GM12892 (cell line): ENCODE data around the gene VSTM4.

Source experiments
- DNase-seq: peaks from one replicate; pipeline ENCODE4 v3.0.0; 2011; ENCODE audit not compliant: insufficient read length
- FAIRE-seq: peaks from 2 replicates; lab custom pipeline; 2011; peaks lifted over from hg19 to GRCh38; lab: Jason Lieb, UNC
- POLR2A ChIP-seq: IDR thresholded peaks from 2 replicates; pipeline ENCODE4 v1.6.1; 2011; ENCODE audit warnings: low read depth, low read length, control low read depth
- POLR2AphosphoS5 ChIP-seq: IDR thresholded peaks from 2 replicates; pipeline ENCODE4 v1.6.1; 2011; ENCODE audit warnings: low read depth, low read length, control low read depth
- TAF1 ChIP-seq: IDR thresholded peaks from 2 replicates; pipeline ENCODE4 v1.6.1; 2011; ENCODE audit warnings: low read depth, mild to moderate bottlenecking, control low read depth, low read length, borderline replicate concordance

VSTM4 gene

DNA sequence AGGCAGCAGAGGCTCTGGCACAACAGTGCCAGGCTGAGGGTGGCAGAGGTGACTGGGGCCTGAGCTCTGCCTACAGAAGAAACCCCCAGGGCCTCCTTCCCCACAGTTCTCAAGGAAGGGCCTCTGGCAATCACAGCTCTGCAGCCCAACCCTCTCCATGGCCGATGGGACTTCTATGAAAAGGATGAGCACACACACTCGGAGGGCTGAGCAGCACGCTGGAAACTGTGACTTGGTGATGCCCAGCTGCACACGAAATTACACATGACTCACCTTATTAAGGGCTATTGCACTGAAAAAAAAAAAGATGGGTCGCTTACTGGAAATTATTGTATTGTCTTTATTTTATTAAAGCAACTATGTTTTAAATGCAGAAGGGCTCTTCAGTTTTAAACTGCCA lies 132.7 kb downstream of the VSTM4 start:
- TF ChIP-seq POLR2A (no peak), POLR2AphosphoS5 (no peak), TAF1 (no peak)
- no peak for FAIRE-seq
- DNase-seq = no peak

GRCh38 chr10:48981310-48981907 lies 133.9 kb downstream of the VSTM4 start:
- DNase-seq (peak; percentile 42), FAIRE-seq (peak; percentile 61)
- no peak for TF ChIP-seq TAF1
- no peak for TF ChIP-seq POLR2A
- TF ChIP-seq POLR2AphosphoS5 = no peak

DNA sequence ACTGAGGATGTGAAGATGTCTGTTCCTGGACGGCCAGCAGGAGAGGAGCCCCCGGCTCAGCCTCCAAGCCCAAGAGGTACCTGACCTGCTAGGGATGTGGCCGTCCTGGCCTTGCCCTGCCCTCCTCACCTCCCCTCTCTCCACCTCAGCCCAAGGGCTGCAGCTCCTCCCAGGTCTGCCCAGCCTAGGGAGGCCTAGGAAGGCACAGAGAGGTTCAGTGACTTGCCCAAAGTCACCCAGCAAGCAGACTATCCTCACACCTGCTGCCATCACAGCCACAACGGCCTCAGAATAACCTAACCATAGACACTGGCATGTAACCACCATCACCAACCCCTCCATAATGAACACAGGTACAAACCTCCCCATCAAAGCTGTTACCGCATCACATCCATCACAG lies 137.0 kb downstream of the VSTM4 start:
- no peak for TF ChIP-seq POLR2A
- TF ChIP-seq POLR2AphosphoS5 = no peak
- TF ChIP-seq TAF1 = no peak

DNA sequence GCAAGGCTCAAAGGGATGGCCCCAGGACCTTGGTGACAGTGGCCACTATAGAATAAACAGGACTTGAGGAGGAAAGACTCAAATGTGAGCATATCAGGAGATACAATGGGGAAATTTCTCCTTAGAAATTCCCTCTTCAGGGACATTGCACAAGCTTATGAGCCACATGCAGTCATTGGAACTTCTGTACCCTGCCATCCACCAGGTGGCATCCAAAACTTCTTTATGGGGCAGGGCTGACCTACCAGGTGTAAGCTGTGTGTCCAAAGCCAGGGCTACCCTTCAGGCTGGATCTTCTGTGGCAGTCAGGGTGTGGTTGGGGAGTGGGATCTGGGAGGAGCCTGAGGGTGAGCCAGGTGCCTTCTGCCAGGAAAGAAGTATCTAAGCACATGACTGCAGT lies 139.1 kb downstream of the VSTM4 start:
- FAIRE-seq (no peak), DNase-seq (no peak)
- TF ChIP-seq TAF1 (no peak), POLR2AphosphoS5 (no peak), POLR2A (no peak)

More for the DNA sequence above, 137.0 kb downstream of the VSTM4 start:
- FAIRE-seq = no peak
- no peak for DNase-seq

GRCh38 chr10:48974510-48975156 lies 140.7 kb downstream of the VSTM4 start:
- no peak for TF ChIP-seq TAF1
- no peak for TF ChIP-seq POLR2A
- no peak for TF ChIP-seq POLR2AphosphoS5
- DNase-seq (no peak), FAIRE-seq (no peak)

- TF ChIP-seq POLR2A (no peak), POLR2AphosphoS5 (no peak), TAF1 (no peak)
- DNase-seq (no peak), FAIRE-seq (no peak)
These were observed 142.3 kb downstream of the VSTM4 start for GRCh38 chr10:48973065-48973464.

GRCh38 chr10:48970654-48971053 lies 144.7 kb downstream of the VSTM4 start:
- TF ChIP-seq POLR2A (no peak), POLR2AphosphoS5 (no peak), TAF1 (no peak)
- no peak for DNase-seq
- FAIRE-seq = no peak

GRCh38 chr10:48970046-48970445 lies 145.3 kb downstream of the VSTM4 start:
- FAIRE-seq = no peak
- TF ChIP-seq POLR2A (no peak), POLR2AphosphoS5 (no peak), TAF1 (no peak)
- DNase-seq = no peak

- FAIRE-seq (no peak), DNase-seq (no peak)
- TF ChIP-seq TAF1 (no peak), POLR2A (no peak), POLR2AphosphoS5 (no peak)
These were observed 147.3 kb downstream of the VSTM4 start for GRCh38 chr10:48968036-48968435.

DNA sequence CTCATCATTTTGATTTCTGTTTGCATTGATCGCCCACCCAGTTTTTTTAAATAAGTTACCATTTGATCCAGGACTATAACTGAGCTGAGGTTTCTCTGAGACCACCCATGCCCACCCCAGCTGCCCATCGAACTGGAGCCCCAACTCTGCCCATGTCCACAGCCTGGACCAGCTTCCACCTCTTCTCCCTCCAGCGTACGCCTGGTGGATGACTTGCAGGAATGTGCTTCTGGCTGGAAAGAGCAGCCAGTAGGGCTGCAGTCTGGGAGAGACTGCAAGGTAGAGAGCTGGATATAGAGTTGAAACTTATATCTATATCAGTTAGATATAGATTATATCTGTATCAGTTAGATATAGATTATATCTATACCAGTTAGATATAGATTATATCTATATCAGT lies 149.9 kb downstream of the VSTM4 start:
- no peak for FAIRE-seq
- DNase-seq = no peak
- TF ChIP-seq POLR2A (no peak), POLR2AphosphoS5 (no peak), TAF1 (no peak)
